Subcutaneous abdominal adipose tissue (tissue), 5 donors: ENCODE results near the gene CYB5R2.

ENCODE experiments used
- H3K27ac ChIP-seq: one replicate; pipeline ENCODE4 v1.7.0; 2013; ENCODE audit warnings: low read depth, mild to moderate bottlenecking, inconsistent platforms, low read length, moderate library complexity
- H3K27me3 ChIP-seq, 5 donors: one replicate each; pipeline ENCODE4 v1.7.0; 2013; ENCODE audit warnings: low read length in 5 of 5, inconsistent platforms in 1 of 5; ENCODE audit not compliant: control insufficient read depth in 5 of 5, insufficient read depth in 4 of 5
- H3K36me3 ChIP-seq, 5 donors: one replicate each; pipeline ENCODE4 v1.7.0; 2013; ENCODE audit warnings: low read length in 5 of 5; ENCODE audit not compliant: control insufficient read depth in 5 of 5, insufficient read depth in 5 of 5
- H3K4me1 ChIP-seq, 5 donors: one replicate each; pipeline ENCODE4 v1.7.0; 2013; ENCODE audit warnings: low read length in 5 of 5, mild to moderate bottlenecking in 3 of 5, moderate library complexity in 1 of 5; ENCODE audit not compliant: control insufficient read depth in 5 of 5, insufficient read depth in 5 of 5
- H3K4me3 ChIP-seq, 5 donors: one replicate each; pipeline ENCODE4 v1.7.0; 2013; ENCODE audit warnings: low read length in 5 of 5, low read depth in 1 of 5
- H3K9ac ChIP-seq, 5 donors: one replicate each; pipeline ENCODE4 v1.7.0; 2013; ENCODE audit warnings: low read length in 5 of 5, mild to moderate bottlenecking in 4 of 5, moderate library complexity in 3 of 5
- H3K9me3 ChIP-seq, 5 donors: one replicate each; pipeline ENCODE4 v1.7.0; 2013; ENCODE audit warnings: low read length in 5 of 5; ENCODE audit not compliant: control insufficient read depth in 5 of 5
- donor health status: healthy.
- donor health status: healthy.
- donor health status: healthy.
- donor health status: healthy.
- donor health status: healthy.

CYB5R2 gene

DNA sequence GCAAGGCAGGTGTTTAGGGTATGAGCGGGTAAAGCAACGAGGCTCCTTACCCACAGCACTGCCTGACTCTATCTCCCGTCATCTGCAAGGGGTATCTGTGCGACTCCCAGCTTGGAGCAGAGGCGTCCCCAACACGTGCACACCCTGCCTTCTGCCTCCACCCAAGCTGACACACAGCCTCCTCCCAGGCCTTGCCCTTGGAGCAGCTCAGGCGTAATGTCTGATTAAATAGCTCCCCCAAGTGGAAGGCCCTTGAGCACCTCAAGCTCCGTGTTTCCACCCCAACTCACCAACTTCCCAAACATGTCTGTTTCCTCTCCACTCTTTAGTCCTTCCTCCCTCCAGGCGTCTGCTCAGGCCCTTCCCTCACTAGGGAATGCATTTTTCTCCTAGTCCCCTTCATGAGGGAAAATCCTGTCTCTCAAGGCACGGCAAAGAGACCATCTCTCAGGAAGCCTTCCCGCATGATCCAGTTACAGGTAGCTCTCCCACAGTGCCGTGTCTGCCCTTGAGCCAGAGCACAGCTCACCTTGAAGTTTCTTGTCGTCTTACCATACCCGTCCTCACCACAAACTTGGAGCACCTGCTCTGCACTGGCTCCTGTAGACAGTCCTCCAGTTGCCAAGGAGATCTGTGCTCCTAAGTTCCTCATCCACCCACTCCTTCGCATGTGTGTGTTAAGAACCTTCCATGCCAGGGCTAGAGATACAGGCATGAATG, 15.8 kb downstream of the CYB5R2 start:
- no peak overlapping the region for H3K4me3 ChIP-seq
- H3K36me3 ChIP-seq, result peaks cover 0 to 42% (median 37%) of the 10 kb centered on the region in 5 donors
- H3K27me3 ChIP-seq, result no peaks in the 10 kb centered on the region
- H3K4me1 ChIP-seq, result no peaks in the 10 kb centered on the region
- no peak overlapping the region for H3K9ac ChIP-seq
- H3K27ac ChIP-seq, result no peak overlapping the region
- H3K9me3 ChIP-seq, result no peaks in the 10 kb centered on the region

DNA sequence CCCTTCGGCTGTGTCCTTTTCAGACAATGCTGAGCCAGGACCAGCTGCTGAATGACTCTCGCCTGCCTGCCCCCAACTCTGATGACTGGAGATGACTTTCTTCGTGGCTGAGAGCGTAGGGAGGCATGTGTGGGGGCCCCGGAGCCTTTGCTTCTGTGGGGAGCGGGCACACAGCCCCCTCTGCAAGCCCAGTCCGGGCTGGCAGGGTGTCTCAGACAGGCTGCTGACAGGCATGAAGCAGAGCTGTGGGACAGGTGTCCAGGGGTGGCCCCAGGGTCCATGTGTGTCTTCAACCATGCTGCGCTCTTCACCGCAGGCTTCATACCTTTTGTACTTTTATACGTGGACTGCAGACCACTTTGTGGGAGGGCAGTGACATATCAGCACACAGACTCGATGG, 16.6 kb downstream of the CYB5R2 start:
- Histone ChIP-seq H3K27me3 (no peaks in the 10 kb centered on the region), H3K36me3 (peaks cover 0 to 50% (median 44%) of the 10 kb centered on the region in 5 donors), H3K9me3 (no peaks in the 10 kb centered on the region), H3K4me3 (no peak overlapping the region), H3K27ac (no peak overlapping the region), H3K4me1 (no peaks in the 10 kb centered on the region), H3K9ac (no peak overlapping the region)

DNA sequence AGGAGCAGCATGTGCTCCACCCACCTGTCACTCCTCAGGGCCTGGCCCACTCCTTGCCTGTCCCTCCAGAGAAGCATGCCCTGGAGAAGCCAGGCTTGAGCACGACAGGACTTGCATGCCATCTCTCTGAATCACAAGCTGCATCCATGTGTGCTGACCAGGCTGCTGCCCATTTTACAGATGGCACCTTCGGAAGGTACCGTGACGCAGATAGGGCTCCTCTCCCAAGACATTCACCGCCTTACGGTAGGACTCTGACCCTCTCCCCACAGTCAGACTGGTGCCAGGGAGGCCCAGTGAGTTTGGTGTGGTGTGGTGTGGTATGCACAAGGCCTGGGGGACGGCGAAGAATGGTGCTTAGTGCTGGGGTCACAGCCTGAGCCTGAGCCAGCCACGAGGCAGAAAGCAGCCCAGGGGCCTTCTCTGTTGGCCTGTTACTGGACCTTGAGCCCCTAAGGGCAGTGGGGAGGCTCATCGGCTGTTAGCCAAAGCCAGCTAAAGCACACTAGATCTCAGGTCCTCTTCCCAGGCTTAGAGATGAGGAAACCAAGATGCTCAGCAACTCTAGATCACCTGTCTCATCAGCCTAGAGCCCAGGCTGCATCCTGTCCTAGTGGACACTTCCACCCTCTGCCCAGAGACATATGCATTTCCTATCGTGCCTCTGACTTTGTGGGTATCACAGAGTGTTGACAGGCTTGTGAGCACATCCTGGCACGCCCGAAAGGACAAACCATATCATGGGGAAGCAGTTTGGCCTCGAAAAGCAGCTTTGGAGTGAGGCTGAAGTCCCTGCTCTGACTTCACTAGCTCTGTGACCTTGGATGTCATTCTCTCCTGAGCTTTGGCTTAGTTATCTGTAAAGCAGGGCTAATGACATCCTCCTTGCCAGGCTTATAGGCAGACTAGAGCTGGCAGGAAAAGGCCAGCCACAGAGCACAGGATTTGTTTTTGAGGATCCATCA, 17.8 kb downstream of the CYB5R2 start:
- Histone ChIP-seq H3K36me3 (peaks cover 0 to 61% (median 55%) of the 10 kb centered on the region in 5 donors), H3K27ac (no peak overlapping the region), H3K9ac (no peak overlapping the region), H3K9me3 (no peaks in the 10 kb centered on the region), H3K27me3 (no peaks in the 10 kb centered on the region), H3K4me3 (no peak overlapping the region), H3K4me1 (no peaks in the 10 kb centered on the region)

DNA sequence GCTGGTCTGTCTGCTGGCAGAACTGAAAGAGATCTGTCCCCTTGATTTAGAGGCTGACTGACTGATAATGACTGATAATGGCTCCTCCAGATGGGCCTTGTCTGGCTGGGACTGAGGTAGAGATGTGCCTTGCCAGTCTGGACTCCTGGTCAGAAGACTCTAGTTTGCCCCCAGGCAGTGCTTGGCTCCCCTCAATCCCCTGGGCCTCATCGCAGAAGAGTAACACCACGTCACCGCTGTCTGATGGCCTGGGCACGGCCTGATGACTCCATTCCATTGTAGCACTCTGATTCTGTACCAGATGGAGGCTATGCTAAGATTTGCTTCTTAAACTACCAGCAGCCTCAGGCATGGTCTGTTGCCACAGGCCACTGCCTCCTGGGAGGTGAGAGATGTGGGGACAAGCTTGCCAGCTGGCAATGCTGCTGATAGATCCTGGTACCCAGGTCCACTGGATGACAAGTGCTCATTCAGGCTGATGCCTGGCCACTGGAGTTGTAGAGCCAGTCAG, 19.1 kb downstream of the CYB5R2 start:
- Histone ChIP-seq H3K4me1 (no peaks in the 10 kb centered on the region), H3K9ac (no peak overlapping the region), H3K4me3 (no peak overlapping the region), H3K27ac (no peak overlapping the region), H3K27me3 (no peaks in the 10 kb centered on the region), H3K36me3 (peaks cover 8 to 74% (median 68%) of the 10 kb centered on the region in 5 donors), H3K9me3 (no peaks in the 10 kb centered on the region)

- Histone ChIP-seq H3K4me1 (no peaks in the 10 kb centered on the region), H3K36me3 (peaks cover 15 to 81% (median 78%) of the 10 kb centered on the region in 5 donors), H3K9ac (no peak overlapping the region), H3K27me3 (no peaks in the 10 kb centered on the region), H3K27ac (no peak overlapping the region), H3K4me3 (no peak overlapping the region), H3K9me3 (no peaks in the 10 kb centered on the region)
These were observed 21.6 kb downstream of the CYB5R2 start for GRCh38 chr11:7651700-7652099.

DNA sequence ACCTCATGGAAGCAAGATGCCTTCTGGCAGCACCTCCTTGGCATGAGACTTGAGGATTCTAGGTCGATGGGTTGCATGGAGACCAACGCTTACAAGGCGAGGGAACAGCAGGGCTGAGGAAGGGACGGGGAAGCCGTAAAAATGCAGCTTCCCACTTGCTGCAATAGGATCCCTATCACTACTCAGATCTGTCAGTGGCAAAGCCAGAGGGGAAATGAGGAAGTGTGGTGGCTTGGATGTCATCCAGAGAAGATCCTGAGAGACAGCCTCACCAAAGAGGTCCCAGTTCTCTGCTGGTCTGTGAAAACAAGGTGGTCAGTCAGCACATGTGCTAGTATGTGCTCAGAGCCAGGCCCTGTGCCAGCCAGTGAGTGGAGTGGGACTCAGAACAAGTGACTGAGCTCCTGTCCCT, 22.2 kb downstream of the CYB5R2 start:
- H3K4me3 ChIP-seq, result no peak overlapping the region
- H3K9ac ChIP-seq, result no peak overlapping the region
- no peak overlapping the region for H3K27ac ChIP-seq
- H3K36me3 ChIP-seq, result peaks cover 15 to 80% (median 78%) of the 10 kb centered on the region in 5 donors
- H3K27me3 ChIP-seq, result no peaks in the 10 kb centered on the region
- no peaks in the 10 kb centered on the region for H3K4me1 ChIP-seq
- no peaks in the 10 kb centered on the region for H3K9me3 ChIP-seq

DNA sequence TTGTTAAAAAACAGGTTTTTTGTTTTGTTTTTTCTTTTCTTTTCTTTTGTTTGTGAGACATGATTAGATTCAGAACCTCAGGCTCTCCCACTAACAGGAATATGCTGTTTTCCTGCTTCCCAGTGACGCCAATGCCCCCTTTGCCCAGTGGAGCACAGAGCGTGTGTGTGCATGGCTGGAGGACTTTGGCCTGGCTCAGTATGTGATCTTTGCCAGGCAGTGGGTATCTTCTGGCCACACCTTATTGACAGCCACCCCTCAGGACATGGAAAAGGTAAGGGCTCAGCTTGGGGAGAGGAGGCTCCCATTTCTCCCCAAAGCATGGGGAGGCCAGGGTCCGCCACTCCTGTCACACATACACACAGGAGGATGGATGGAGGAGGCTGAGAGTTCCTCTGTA, 25.0 kb downstream of the CYB5R2 start:
- Histone ChIP-seq H3K4me3 (no peak overlapping the region), H3K36me3 (peaks cover 21 to 63% (median 52%) of the 10 kb centered on the region in 5 donors), H3K9ac (no peak overlapping the region), H3K27ac (no peak overlapping the region), H3K27me3 (no peaks in the 10 kb centered on the region), H3K9me3 (no peaks in the 10 kb centered on the region), H3K4me1 (no peaks in the 10 kb centered on the region)

- Histone ChIP-seq H3K36me3 (peaks cover 32 to 63% (median 50%) of the 10 kb centered on the region in 5 donors), H3K27ac (no peak overlapping the region), H3K27me3 (no peaks in the 10 kb centered on the region), H3K4me1 (no peaks in the 10 kb centered on the region), H3K9me3 (no peaks in the 10 kb centered on the region), H3K9ac (no peak overlapping the region), H3K4me3 (no peak overlapping the region)
These were observed 26.4 kb downstream of the CYB5R2 start for GRCh38 chr11:7646866-7647265.

GRCh38 chr11:7645206-7645605, 28.1 kb downstream of the CYB5R2 start:
- peaks cover 35 to 63% (median 49%) of the 10 kb centered on the region in 5 donors for H3K36me3 ChIP-seq
- H3K27ac ChIP-seq, result no peak overlapping the region

DNA sequence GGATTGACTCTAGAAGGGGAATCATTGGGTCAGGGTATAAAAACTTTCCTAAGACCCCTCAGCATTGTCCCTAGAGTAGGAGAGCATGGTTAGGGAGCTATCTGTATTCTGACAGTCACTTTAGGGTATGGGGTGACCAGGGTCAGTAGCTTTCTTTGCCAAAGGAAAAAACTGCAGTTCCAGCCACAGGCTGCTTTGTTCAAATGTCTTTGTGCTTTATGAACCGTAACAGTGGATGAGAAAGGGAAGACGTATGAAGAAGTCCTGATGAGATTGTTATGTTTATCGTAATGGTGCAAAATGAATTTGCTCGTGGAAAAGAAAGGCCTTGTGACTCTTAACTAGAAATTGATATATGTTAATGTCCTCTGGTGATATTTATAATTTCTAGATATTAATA, 30.0 kb downstream of the CYB5R2 start:
- H3K9me3 ChIP-seq, result no peaks in the 10 kb centered on the region
- H3K27ac ChIP-seq, result no peak overlapping the region
- peaks cover 0 to 24% (median 18%) of the 10 kb centered on the region in 5 donors for H3K4me1 ChIP-seq
- H3K4me3 ChIP-seq, result no peak overlapping the region
- H3K9ac ChIP-seq, result no peak overlapping the region
- peaks cover 20 to 52% (median 34%) of the 10 kb centered on the region in 5 donors for H3K36me3 ChIP-seq
- no peaks in the 10 kb centered on the region for H3K27me3 ChIP-seq

More at GRCh38 chr11:7645206-7645605, 28.1 kb downstream of the CYB5R2 start:
- peaks cover 0 to 7% (median 0%) of the 10 kb centered on the region in 5 donors for H3K4me1 ChIP-seq
- H3K27me3 ChIP-seq, result no peaks in the 10 kb centered on the region
- H3K4me3 ChIP-seq, result no peak overlapping the region
- no peaks in the 10 kb centered on the region for H3K9me3 ChIP-seq
- no peak overlapping the region for H3K9ac ChIP-seq
